ENCODE results near the gene C1QTNF9.

GRCh38 chr13:24339937-24340607 lies 30.7 kb downstream of the C1QTNF9 start:
- TF ChIP-seq POLR2A (IDR thresholded peaks at IDR 0.05), result no peak
- no peak for TF ChIP-seq CTCF (IDR thresholded peaks at IDR 0.05)

All from lower leg skin (tissue), 3 donors.